ENCODE results near the gene ZBTB17. TPM values are rescaled to one million over a fixed set of nuclear protein-coding genes. Genes with fewer than 3 reads are reported as not detected.

The ZBTB17 gene
- total and polyA plus RNA-seq, 9 of the 15 experiments (the other 6 are each of a cell fraction or from before 2014, with no cell fraction given), result 1.1 to 53.4 (median 29.6) TPM

DNA sequence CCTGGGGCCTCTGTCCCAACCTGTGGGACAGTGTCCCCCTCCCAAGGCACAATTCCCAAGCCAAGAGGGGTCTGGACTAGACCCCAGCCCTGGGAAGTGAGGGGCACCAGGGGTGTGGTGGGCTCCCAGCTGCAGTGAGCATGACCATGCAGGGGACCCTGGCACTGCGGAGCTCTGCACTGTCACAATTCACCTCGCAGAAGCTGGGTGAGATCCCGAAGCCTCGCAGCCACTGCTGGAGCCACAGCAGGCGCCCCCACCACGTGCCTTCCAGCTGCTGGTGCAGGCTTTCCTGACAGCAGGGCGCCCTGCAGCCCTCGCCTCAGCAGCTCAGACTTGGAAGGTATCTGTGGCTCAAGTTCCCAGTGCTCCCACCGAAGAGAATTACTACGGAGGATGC, 18.2 kb upstream of the ZBTB17 start:
- Histone ChIP-seq H4K20me1 (replicated peaks; ENCODE audit: control insufficient read depth, insufficient read depth, low read length) (no peaks in the 10 kb centered on the region), H3K9me1 (ENCODE audit: control insufficient read depth, insufficient read depth, low read length) (no peaks in the 10 kb centered on the region), H3K36me3 (ENCODE audit: control insufficient read depth, insufficient read depth, low read length) (no peaks in the 10 kb centered on the region), H3K4me3 (no peak overlapping the region), H2AFZ (ENCODE audit: low read depth, low read length) (no peak overlapping the region), H3K4me2 (ENCODE audit: insufficient read depth, low read length) (no peak overlapping the region), H3K9me3 (replicated peaks; ENCODE audit: control insufficient read depth, insufficient read depth, low read depth, low read length) (no peaks in the 10 kb centered on the region), H3K27ac (ENCODE audit: extremely low read depth, low read depth, low read length) (no peak overlapping the region), H3K4me1 (replicated peaks in 1 of 2; ENCODE audit: control insufficient read depth in 2 of 2, insufficient read depth in 2 of 2, low read length in 2 of 2) (peaks cover 0 to 30% of the 10 kb centered on the region in 2 experiments; a peak in 2 of 5 replicates), H3K9ac (ENCODE audit: insufficient read depth in 1 of 2, low read depth in 2 of 2, low read length in 2 of 2) (no peak overlapping the region; a peak in 1 of 4 replicates), H3K27me3 (ENCODE audit: control insufficient read depth in 2 of 2, insufficient read depth in 2 of 2, low read length in 2 of 2) (peaks cover 14 to 31% of the 10 kb centered on the region in 2 experiments; a peak in 3 of 5 replicates), H3K79me2 (ENCODE audit: control insufficient read depth, insufficient read depth, low read length) (no peaks in the 10 kb centered on the region)
- no TSS peak for BruUV-seq (replicated peaks)
- DNase-seq (ENCODE audit: extremely low read depth in 1 of 4, low spot score in 3 of 4) (no peak), FAIRE-seq (no peak), ATAC-seq (no peak)
- POLR2A ChIA-PET, result interaction anchor here (0.6 to 1.3 kb wide), 3 partner anchors 18 to 684 kb away, joined by 3 to 5 read pairs (median 4); partner anchors contain the start of gene ZBTB17
- CTCF ChIA-PET (ENCODE audit: low intra/inter-chr PET ratio), result interaction anchor here (1.7 kb wide), 1 partner anchor 202 kb away, joined by 5 read pairs; no protein-coding TSS in a partner anchor
- intact Hi-C loops (cut with micrococcal nuclease) (loop anchor here (1.0 to 5.0 kb wide), 3 partner anchors 42 to 202 kb away; no protein-coding TSS in a partner anchor), in situ Hi-C loops (cut with MboI) (no loop called here)
- 39% methylated on average over 10 of the region's 10 CpGs for WGBS (ENCODE audit: insufficient coverage, low coverage, missing lambda C conversion rate)
- no peak for TF ChIP-seq ZNF696 (CRISPR knock-in tag; conservative IDR thresholded peaks at IDR 0.05)
- no peak for TF ChIP-seq ZFPM2 (CRISPR knock-in tag; IDR thresholded peaks at IDR 0.05)
- TF ChIP-seq, protein P1, sequence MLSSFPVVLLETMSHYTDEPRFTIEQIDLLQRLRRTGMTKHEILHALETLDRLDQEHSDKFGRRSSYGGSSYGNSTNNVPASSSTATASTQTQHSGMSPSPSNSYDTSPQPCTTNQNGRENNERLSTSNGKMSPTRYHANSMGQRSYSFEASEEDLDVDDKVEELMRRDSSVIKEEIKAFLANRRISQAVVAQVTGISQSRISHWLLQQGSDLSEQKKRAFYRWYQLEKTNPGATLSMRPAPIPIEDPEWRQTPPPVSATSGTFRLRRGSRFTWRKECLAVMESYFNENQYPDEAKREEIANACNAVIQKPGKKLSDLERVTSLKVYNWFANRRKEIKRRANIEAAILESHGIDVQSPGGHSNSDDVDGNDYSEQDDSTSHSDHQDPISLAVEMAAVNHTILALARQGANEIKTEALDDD (IDR thresholded peaks at IDR 0.05), result no peak
- no peak for TF ChIP-seq EP300 (IDR thresholded peaks at IDR 0.05; ENCODE audit: low read length)
- TF ChIP-seq ZNF444 (CRISPR knock-in tag; IDR thresholded peaks at IDR 0.05), result no peak

Measured in K562 (cell line).